Fibroblast of skin of right biceps (primary cell): ENCODE measurements around the gene RBM20.
"Not testable (repeated sequence)": the region's sequence is repeated elsewhere in the genome, so short reads cannot be mapped to it uniquely, and the experiment has no call there.

ENCODE experiments used
- DNase-seq: peaks from one replicate; pipeline ENCODE4 v3.0.0-alpha.2; 2013

Gene RBM20

GRCh38 chr10:110860576-110861241 lies 216.6 kb downstream of the RBM20 start:
- DNase-seq: no peak

GRCh38 chr10:110861476-110861875 lies 217.3 kb downstream of the RBM20 start:
- no peak for DNase-seq

- peak; percentile 28 for DNase-seq
Observed at GRCh38 chr10:110861930-110862649, 218.0 kb downstream of the RBM20 start.

GRCh38 chr10:110862961-110863360 lies 218.8 kb downstream of the RBM20 start:
- no peak for DNase-seq

GRCh38 chr10:110863361-110863760 lies 219.2 kb downstream of the RBM20 start:
- no peak for DNase-seq

GRCh38 chr10:110863956-110864355 lies 219.8 kb downstream of the RBM20 start:
- DNase-seq: no peak

GRCh38 chr10:110864662-110865140 lies 220.6 kb downstream of the RBM20 start:
- DNase-seq: no peak

GRCh38 chr10:110865186-110865808 lies 221.2 kb downstream of the RBM20 start:
- peak; percentile 81 for DNase-seq

GRCh38 chr10:110865809-110866482 lies 221.8 kb downstream of the RBM20 start:
- DNase-seq: peak; percentile 21

GRCh38 chr10:110867011-110867806 lies 223.1 kb downstream of the RBM20 start:
- not testable (repeated sequence) for DNase-seq

- peak; percentile 23 for DNase-seq
Observed at GRCh38 chr10:110867807-110868465, 223.8 kb downstream of the RBM20 start.

GRCh38 chr10:110868981-110869380 lies 224.8 kb downstream of the RBM20 start:
- DNase-seq: no peak

- peak; percentile 26 for DNase-seq
Observed at GRCh38 chr10:110870823-110871297, 226.7 kb downstream of the RBM20 start.

- peak; percentile 99 for DNase-seq
Observed at GRCh38 chr10:110871298-110872084, 227.4 kb downstream of the RBM20 start, which contains the start of gene PDCD4. PDCD4 (plus strand) TSS chr10:110871928; CDS start chr10:110876028, 4,100 bp downstream.

GRCh38 chr10:110872145-110872983 lies 228.2 kb downstream of the RBM20 start:
- peak; percentile 88 for DNase-seq

- no peak for DNase-seq
Observed at GRCh38 chr10:110872984-110873923, 229.1 kb downstream of the RBM20 start.

GRCh38 chr10:110873951-110874350 lies 229.8 kb downstream of the RBM20 start:
- DNase-seq: no peak

GRCh38 chr10:110876000-110876399 lies 231.9 kb downstream of the RBM20 start:
- DNase-seq: no peak

GRCh38 chr10:110876788-110877187 lies 232.7 kb downstream of the RBM20 start:
- no peak for DNase-seq
